A549 (cell line): ENCODE data around the gene HLX.

Experiments
- CBX2 ChIP-seq: fragments of 200-600 bp; sonication (generic); IDR thresholded peaks from 2 replicates; pipeline ENCODE4 v1.6.1; 2016; ENCODE audit warnings: low read depth, mild to moderate bottlenecking, borderline replicate concordance
- CEBPB ChIP-seq, 2 experiments: fragments of >200 bp in 1 of 2; sonication (Bioruptor Twin) in 1 of 2; formaldehyde crosslinking in 1 of 2; IDR thresholded peaks; 2 replicates each; pipeline ENCODE4 v1.6.1; 2012 to 2016
- CHD2 ChIP-seq: fragments of 150-350 bp; IDR thresholded peaks from 2 replicates; pipeline ENCODE4 v1.6.1; 2014; ENCODE audit warnings: low read length; ENCODE audit not compliant: partially characterized antibody
- CTCF ChIP-seq: fragments of >200 bp; sonication (Bioruptor Twin); formaldehyde crosslinking; IDR thresholded peaks from 3 replicates; pipeline ENCODE4 v1.5.1; 2016
- HOXB13 ChIP-seq: fragments of 250-450 bp; sonication (Bioruptor Pico); IDR thresholded peaks from 2 replicates; pipeline ENCODE4 v1.5.0; 2020; ENCODE audit warnings: low read depth, mild to moderate bottlenecking, moderate library complexity
- MAFK ChIP-seq: fragments of 450-650 bp; IDR thresholded peaks from 2 replicates; pipeline ENCODE4 v1.6.1; 2014; ENCODE audit not compliant: partially characterized antibody
- PHF8 ChIP-seq: fragments of 200-600 bp; sonication (generic); IDR thresholded peaks from 2 replicates; pipeline ENCODE4 v1.6.1; 2016; ENCODE audit warnings: low read depth, mild to moderate bottlenecking, antibody characterized with exemption, moderate library complexity, borderline replicate concordance
- POLR2A ChIP-seq: IDR thresholded peaks from 2 replicates; pipeline ENCODE4 v1.6.1; 2012; ENCODE audit warnings: mild to moderate bottlenecking, low read length
- RARB ChIP-seq: fragments of 250-450 bp; sonication (Bioruptor Pico); IDR thresholded peaks from 2 replicates; pipeline ENCODE4 v1.8.0; 2021; ENCODE audit warnings: mild to moderate bottlenecking, moderate library complexity
- RNF2 ChIP-seq: fragments of 200-600 bp; sonication (generic); IDR thresholded peaks from 2 replicates; pipeline ENCODE4 v1.6.1; 2016; ENCODE audit warnings: low read depth, mild to moderate bottlenecking, antibody characterized with exemption, moderate library complexity, borderline replicate concordance
- SMC3 ChIP-seq: fragments of >200 bp; sonication (Bioruptor Twin); formaldehyde crosslinking; IDR thresholded peaks from 3 replicates; pipeline ENCODE4 v1.6.1; 2018; ENCODE audit warnings: inconsistent platforms
- TFCP2L1 ChIP-seq: fragments of 250-450 bp; sonication (Bioruptor Pico); IDR thresholded peaks from 2 replicates; pipeline ENCODE4 v1.5.0; 2021; ENCODE audit warnings: mild to moderate bottlenecking
- TF ChIP-seq, protein P1 (sequence below): IDR thresholded peaks from 2 replicates; pipeline ENCODE4 v1.6.1; 2012

DNA sequence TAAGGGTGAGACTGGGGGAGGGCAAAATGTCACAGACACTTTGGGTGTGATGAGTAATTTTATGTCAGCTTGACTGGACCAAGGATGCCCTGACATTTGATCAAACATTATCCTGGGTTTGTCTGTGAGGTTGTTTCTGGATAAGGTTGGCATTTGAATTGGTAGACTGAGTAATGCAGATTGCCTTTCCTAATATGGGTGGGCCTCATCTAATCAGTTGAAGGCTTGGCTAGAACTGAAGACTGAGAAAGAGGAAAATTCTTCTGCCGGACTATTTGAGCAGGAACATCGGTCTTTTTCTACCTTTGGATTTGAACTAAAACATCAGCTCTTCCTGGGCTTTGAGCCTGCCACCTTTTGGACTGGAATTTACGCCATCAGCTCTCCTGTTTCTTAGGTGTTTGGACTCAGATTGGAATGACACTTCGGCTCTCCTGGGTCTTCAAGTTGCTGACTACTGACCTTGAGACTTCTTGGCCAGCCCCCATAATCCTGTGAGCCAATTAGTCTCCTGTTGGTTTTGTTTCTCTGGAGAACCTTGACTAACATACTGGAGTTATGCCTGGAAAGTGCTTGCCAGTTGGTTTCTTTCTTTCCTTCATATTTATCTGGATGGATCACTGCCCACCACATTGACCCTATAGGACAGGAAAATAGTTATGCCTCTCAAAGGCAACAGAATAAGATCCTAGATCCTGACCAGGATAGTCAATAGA lies 44.9 kb upstream of the HLX start:
- TF ChIP-seq RNF2 (no peak), CBX2 (no peak), SMC3 (no peak), CTCF (no peak), POLR2A (no peak), HOXB13 (no peak), TFCP2L1 (no peak), RARB (no peak), CHD2 (no peak), MAFK (no peak), CEBPB (IDR thresholded peaks at IDR 0.05) (no peak), PHF8 (no peak)
- TF ChIP-seq, protein P1, sequence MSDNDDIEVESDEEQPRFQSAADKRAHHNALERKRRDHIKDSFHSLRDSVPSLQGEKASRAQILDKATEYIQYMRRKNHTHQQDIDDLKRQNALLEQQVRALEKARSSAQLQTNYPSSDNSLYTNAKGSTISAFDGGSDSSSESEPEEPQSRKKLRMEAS = no peak
